MCF 10A (cell line): ENCODE measurements around the gene SND1. TPM values are rescaled to one million over a fixed set of nuclear protein-coding genes. Genes with fewer than 3 reads are reported as not detected.

Source experiments
- BruUV-seq: library from RNA; stranded (reverse); fragments of 400-500 nt; replicated peaks from 2 replicates; lab custom pipeline; 2021; lab: Mats Ljungman, UMichigan
- CTCF ChIA-PET: fragments of 300-600 bp; sonication (Branson Sonifier 250); formaldehyde crosslinking; extraction: SDS; loops from one replicate; lab custom pipeline; 2021; ENCODE audit warnings: antibody characterized with exemption, inconsistent platforms; lab: Yijun Ruan, JAX
- POLR2A ChIA-PET: fragments of 300-600, 350-650 bp; sonication (Branson Sonifier 250); formaldehyde crosslinking; extraction: SDS; loops from one replicate; lab custom pipeline; 2020; ENCODE audit warnings: antibody characterized with exemption, inconsistent platforms; lab: Yijun Ruan, JAX
- DNase-seq: peaks from one replicate; pipeline ENCODE4 v3.0.0-alpha.2; 2018; ENCODE audit not compliant: unreplicated experiment
- H3K27ac Mint-ChIP-seq: one replicate; pipeline ENCODE4 v1.8.0; 2022; ENCODE audit warnings: mild to moderate bottlenecking, low read depth, mixed read lengths; ENCODE audit not compliant: unreplicated experiment
- H3K27me3 Mint-ChIP-seq: one replicate; pipeline ENCODE4 v1.8.0; 2022; ENCODE audit warnings: mixed read lengths; ENCODE audit not compliant: insufficient read depth, unreplicated experiment
- H3K36me3 Mint-ChIP-seq: one replicate; pipeline ENCODE4 v1.8.0; 2022; ENCODE audit warnings: mild to moderate bottlenecking, moderate library complexity, mixed read lengths; ENCODE audit not compliant: insufficient read depth, unreplicated experiment
- H3K4me1 Mint-ChIP-seq: one replicate; pipeline ENCODE4 v1.8.0; 2022; ENCODE audit warnings: mixed read lengths; ENCODE audit not compliant: insufficient read depth, unreplicated experiment
- H3K4me3 Mint-ChIP-seq: one replicate; pipeline ENCODE4 v1.8.0; 2022; ENCODE audit warnings: mild to moderate bottlenecking, moderate library complexity, mixed read lengths; ENCODE audit not compliant: unreplicated experiment
- H3K9me3 Mint-ChIP-seq: one replicate; pipeline ENCODE4 v1.8.0; 2022; ENCODE audit warnings: mixed read lengths; ENCODE audit not compliant: unreplicated experiment
- intact Hi-C: fragments of 100-400 bp; cut with micrococcal nuclease; formaldehyde crosslinking; loops from 2 replicates; pipeline ENCODE4 v1.14.1; 2022
- total RNA-seq: library from RNA; stranded (reverse); gene quantifications from 2 replicates; pipeline ENCODE4 v1.2.3, GENCODE V29; 2022
- TF ChIP-seq, protein P1 (sequence below): fragments of 200-600 bp; IDR thresholded peaks from one replicate; pipeline ENCODE4 v1.8.0; 2022; ENCODE audit warnings: antibody characterized with exemption, mild to moderate bottlenecking; ENCODE audit not compliant: unreplicated experiment

The SND1 gene
- total RNA-seq, 1 experiment from 2014 or later = 297 TPM

DNA sequence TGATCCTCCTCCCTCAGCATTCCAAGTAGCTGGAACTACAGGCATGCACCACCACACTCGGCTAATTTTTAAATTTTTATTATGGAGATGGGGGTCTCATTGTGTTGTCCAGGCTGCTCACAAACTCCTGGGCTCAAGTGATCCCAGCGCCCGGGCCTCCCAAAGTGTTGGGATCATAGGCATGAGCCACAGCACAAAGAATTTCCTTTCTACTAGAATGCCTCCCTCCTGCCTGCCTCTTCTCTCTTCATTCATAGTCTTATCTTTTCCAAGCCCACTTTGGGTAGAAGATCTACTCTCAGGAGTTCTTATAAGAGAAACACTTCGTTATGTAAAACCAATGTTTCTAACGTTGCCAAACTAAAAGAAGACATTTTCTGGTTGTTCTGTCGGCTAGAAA is 235.1 kb downstream of the SND1 start:
- Mint-ChIP-seq H3K27me3 (no peaks in the 10 kb centered on the region), H3K4me1 (peaks cover 20% of the 10 kb centered on the region), H3K9me3 (peaks cover 5% of the 10 kb centered on the region), H3K4me3 (no peak overlapping the region), H3K36me3 (peaks cover 66% of the 10 kb centered on the region), H3K27ac (peak overlapping the region; percentile 46)
- BruUV-seq = no TSS peak
- ChIA-PET CTCF (no interaction called here), POLR2A (interaction anchor here (1.6 kb wide), 1 partner anchor 17 kb away, joined by 4 read pairs; no protein-coding TSS in a partner anchor)
- DNase-seq = no peak
- intact Hi-C loops = no loop called here
- TF ChIP-seq, protein P1, sequence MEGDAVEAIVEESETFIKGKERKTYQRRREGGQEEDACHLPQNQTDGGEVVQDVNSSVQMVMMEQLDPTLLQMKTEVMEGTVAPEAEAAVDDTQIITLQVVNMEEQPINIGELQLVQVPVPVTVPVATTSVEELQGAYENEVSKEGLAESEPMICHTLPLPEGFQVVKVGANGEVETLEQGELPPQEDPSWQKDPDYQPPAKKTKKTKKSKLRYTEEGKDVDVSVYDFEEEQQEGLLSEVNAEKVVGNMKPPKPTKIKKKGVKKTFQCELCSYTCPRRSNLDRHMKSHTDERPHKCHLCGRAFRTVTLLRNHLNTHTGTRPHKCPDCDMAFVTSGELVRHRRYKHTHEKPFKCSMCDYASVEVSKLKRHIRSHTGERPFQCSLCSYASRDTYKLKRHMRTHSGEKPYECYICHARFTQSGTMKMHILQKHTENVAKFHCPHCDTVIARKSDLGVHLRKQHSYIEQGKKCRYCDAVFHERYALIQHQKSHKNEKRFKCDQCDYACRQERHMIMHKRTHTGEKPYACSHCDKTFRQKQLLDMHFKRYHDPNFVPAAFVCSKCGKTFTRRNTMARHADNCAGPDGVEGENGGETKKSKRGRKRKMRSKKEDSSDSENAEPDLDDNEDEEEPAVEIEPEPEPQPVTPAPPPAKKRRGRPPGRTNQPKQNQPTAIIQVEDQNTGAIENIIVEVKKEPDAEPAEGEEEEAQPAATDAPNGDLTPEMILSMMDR = no peak

DNA sequence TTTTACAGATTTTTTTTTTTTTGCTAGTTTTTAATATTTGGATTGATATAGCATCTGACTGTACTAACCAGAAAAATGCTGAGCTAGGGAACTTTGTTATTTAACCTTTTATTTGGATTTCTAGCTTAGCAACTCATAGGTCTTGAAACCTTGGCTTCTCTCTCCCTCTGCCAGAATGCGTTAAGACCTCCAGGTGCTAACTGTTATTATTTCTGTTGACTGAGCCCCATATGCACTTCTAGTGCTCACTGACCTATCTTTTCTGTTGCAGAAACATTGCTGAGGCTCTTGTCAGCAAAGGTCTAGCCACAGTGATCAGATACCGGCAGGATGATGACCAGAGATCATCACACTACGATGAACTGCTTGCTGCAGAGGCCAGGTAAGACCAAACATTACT is 235.6 kb downstream of the SND1 start:
- intact Hi-C loops = no loop called here
- H3K9me3 Mint-ChIP-seq = peaks cover 5% of the 10 kb centered on the region
- POLR2A ChIA-PET = interaction anchor here (1.6 kb wide), 1 partner anchor 17 kb away, joined by 4 read pairs; no protein-coding TSS in a partner anchor
- peaks cover 70% of the 10 kb centered on the region for H3K36me3 Mint-ChIP-seq
- TF ChIP-seq, protein P1 = no peak
- no peaks in the 10 kb centered on the region for H3K27me3 Mint-ChIP-seq
- CTCF ChIA-PET = interaction anchor here (1.0 kb wide), 1 partner anchor 9 kb away, joined by 3 read pairs; no protein-coding TSS in a partner anchor
- H3K27ac Mint-ChIP-seq = peak overlapping the region; percentile 46
- H3K4me1 Mint-ChIP-seq = peaks cover 20% of the 10 kb centered on the region
- H3K4me3 Mint-ChIP-seq = no peak overlapping the region
- BruUV-seq = no TSS peak
- DNase-seq = no peak

DNA sequence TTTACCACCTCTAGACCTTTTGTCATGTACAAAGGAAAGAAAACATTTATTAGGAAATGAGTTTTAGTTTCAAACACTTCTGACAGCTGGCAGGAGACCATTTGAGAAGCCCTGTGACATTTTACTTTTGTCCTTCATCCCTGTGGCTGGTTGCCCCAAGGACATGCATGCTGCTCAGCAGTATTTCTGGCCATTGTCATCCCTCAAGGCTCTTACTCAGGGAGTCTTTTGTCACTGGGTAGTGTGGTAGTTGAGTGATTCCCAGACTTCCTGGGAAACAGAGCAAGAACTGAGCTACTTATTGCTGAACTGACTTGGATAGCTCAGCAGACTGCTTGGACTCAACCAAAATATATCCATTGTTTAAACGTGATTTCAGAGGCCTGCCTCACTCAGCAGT is 236.4 kb downstream of the SND1 start:
- TF ChIP-seq, protein P1 = no peak
- Mint-ChIP-seq H3K27ac (no peak overlapping the region), H3K4me3 (no peak overlapping the region), H3K9me3 (peaks cover 5% of the 10 kb centered on the region), H3K4me1 (peaks cover 25% of the 10 kb centered on the region), H3K27me3 (no peaks in the 10 kb centered on the region), H3K36me3 (peaks cover 74% of the 10 kb centered on the region)
- POLR2A ChIA-PET = interaction anchor here (0.7 to 1.6 kb wide), 2 partner anchors 18 to 62 kb away, joined by 3 to 4 read pairs; no protein-coding TSS in a partner anchor
- CTCF ChIA-PET = interaction anchor here (1.0 to 1.1 kb wide), 2 partner anchors 8 to 49 kb away, joined by 3 read pairs; no protein-coding TSS in a partner anchor
- intact Hi-C loops = no loop called here
- no TSS peak for BruUV-seq
- DNase-seq = no peak

DNA sequence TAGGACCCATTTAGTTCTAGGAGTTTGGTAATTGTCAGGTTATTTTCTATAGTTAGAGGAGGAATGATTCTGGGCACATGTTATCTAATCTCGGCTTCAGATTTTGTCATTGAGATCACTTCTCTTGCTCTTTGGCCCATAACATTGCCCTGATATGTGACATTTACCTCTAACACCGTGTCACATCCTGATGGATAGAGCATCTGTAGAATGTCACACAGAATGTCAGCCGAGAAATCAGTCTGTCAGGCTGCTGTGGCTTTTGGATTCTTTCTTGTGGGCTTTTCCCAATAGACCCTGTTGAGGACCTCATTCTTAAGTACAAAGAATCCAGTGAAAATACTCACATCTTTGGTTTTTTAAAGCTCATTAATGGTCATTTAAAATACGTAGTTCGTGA is 236.8 kb downstream of the SND1 start:
- no peak overlapping the region for H3K27ac Mint-ChIP-seq
- peaks cover 5% of the 10 kb centered on the region for H3K9me3 Mint-ChIP-seq
- ChIA-PET CTCF (interaction anchor here (1.1 kb wide), 1 partner anchor 50 kb away, joined by 3 read pairs; no protein-coding TSS in a partner anchor), POLR2A (interaction anchor here (0.7 to 1.6 kb wide), 2 partner anchors 18 to 62 kb away, joined by 3 to 4 read pairs; no protein-coding TSS in a partner anchor)
- no peak overlapping the region for H3K4me3 Mint-ChIP-seq
- intact Hi-C loops = no loop called here
- peaks cover 29% of the 10 kb centered on the region for H3K4me1 Mint-ChIP-seq
- no peaks in the 10 kb centered on the region for H3K27me3 Mint-ChIP-seq
- H3K36me3 Mint-ChIP-seq = peaks cover 74% of the 10 kb centered on the region
- BruUV-seq = no TSS peak
- DNase-seq = no peak
- TF ChIP-seq, protein P1 = no peak
